Esophagus muscularis mucosa (tissue), 4 donors: Measurements from ENCODE around the gene RTL10. TPM values are rescaled to one million over a fixed set of nuclear protein-coding genes. Genes with fewer than 3 reads are reported as not detected.

Experiments used
- DNase-seq: peaks from one replicate; pipeline ENCODE4 v3.0.0-alpha.2; 2017; ENCODE audit errors: extremely low spot score
- H3K27ac ChIP-seq, 4 donors: fragments of 200-600 bp; sonication (generic); replicated peaks in 1 of 4; 1 replicate in 3 of 4; 2 replicates in 1 of 4; pipeline ENCODE4 v1.5.1; 2016 to 2019; ENCODE audit warnings: mild to moderate bottlenecking in 1 of 4
- H3K27me3 ChIP-seq, 4 donors: fragments of 200-600 bp; sonication (generic); one replicate each; pipeline versions ENCODE4 v1.5.1 to v1.6.0; 2016 to 2019
- H3K36me3 ChIP-seq, 4 donors: fragments of 200-600 bp; sonication (generic); one replicate each; pipeline ENCODE4 v1.5.1; 2016 to 2019
- H3K4me1 ChIP-seq, 4 donors: fragments of 200-600 bp; sonication (generic); one replicate each; pipeline ENCODE4 v1.5.1; 2016 to 2019
- H3K4me3 ChIP-seq, 4 donors: fragments of 200-600 bp; sonication (generic); 1 replicate in 2 of 4; 2 replicates in 2 of 4; pipeline ENCODE4 v1.5.1; 2016 to 2019; ENCODE audit warnings: mild to moderate bottlenecking in 4 of 4, moderate library complexity in 1 of 4
- H3K9me3 ChIP-seq, 4 donors: fragments of 200-600 bp; sonication (generic); 1 replicate in 3 of 4; 2 replicates in 1 of 4; pipeline ENCODE4 v1.5.1; 2016 to 2019
- EP300 ChIP-seq: sonication (generic); formaldehyde crosslinking; IDR thresholded peaks from one replicate; pipeline ENCODE4 v1.6.1; 2017; ENCODE audit warnings: antibody characterized with exemption
- POLR2A ChIP-seq: fragments of 450-650 bp; IDR thresholded peaks from one replicate; pipeline ENCODE4 v1.6.1; 2017; ENCODE audit warnings: antibody characterized with exemption, moderate library complexity, mild to moderate bottlenecking, low read depth
- POLR2AphosphoS5 ChIP-seq, 2 donors: sonication (generic); formaldehyde crosslinking; IDR thresholded peaks; one replicate each; pipeline ENCODE4 v1.6.1; 2017; ENCODE audit warnings: antibody characterized with exemption in 2 of 2
- WGBS: methylation state at CpG from one replicate; pipeline ENCODE4 v1.1.5; 2018; 5-methylcytosine and 5-hydroxymethylcytosine counted together
- intact Hi-C: fragments of 100-400 bp; cut with DNase I; formaldehyde crosslinking; loops from one replicate; pipeline ENCODE4 v1.15.1; 2023
- total RNA-seq, 4 donors: library from RNA; depleted of rRNA; stranded (reverse); fragments of >200 nt; gene quantifications; one replicate each; pipeline versions ENCODE4 v1.1.0 to v1.2.1, GENCODE V29; 2016
- TF ChIP-seq, protein P1 (sequence below), 3 experiments: fragments of 200-600 bp in 2 of 3; fragments of 450-650 bp in 1 of 3; sonication (generic) in 2 of 3; IDR thresholded peaks; one replicate each; pipeline ENCODE4 v1.5.1; 2017 to 2019; ENCODE audit warnings: antibody characterized with exemption in 3 of 3, mild to moderate bottlenecking in 2 of 3, moderate library complexity in 1 of 3

The RTL10 gene
- total RNA-seq, 4 donors from 2014 or later = 5.6 to 14.8 (median 11.1) TPM

DNA sequence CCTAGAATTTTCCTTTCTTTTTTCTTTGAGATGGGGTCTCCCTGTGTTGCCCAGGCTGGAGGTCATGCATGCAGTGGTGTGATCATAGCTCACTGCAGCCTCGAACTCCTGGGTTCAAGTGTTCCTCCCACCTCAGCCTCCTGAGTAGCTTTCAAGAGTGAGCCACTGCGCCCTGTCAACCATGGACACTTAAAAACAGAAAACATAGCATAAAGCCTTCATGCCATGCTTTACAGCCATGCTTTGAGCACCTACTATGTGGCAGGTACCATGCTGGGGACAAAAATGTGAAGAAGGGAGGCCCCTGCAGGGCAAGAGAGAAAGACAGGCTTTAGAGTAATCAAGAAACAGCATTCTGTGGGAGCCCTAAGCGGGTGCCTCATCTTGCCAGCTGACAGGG is 13.7 kb upstream of the RTL10 start:
- DNase-seq = no peak
- 85% methylated on average over 3 of the region's 3 CpGs for WGBS

DNA sequence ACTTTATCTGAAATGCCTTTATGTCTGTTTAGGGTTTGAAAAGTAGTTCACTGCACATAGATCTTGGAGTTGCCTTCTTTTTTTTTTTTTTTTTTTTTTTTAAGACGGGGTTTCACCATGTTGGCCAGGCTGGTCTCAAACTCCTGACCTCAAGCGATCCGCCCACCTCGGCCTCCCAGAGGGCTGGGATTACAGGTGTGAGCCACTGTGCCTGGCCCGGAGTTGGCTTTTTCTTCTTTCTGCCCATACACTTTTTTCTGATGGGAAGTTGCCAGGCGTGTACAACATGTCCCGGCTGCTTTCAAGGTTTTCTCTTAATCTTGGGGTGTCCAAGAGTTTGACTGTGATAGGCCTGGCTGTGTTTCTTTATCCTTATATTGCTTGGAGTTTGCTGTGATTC is 12.9 kb upstream of the RTL10 start:
- Histone ChIP-seq H3K27me3 (no peaks in the 10 kb centered on the region), H3K27ac (no peak overlapping the region), H3K4me3 (no peak overlapping the region), H3K9me3 (no peaks in the 10 kb centered on the region), H3K4me1 (peaks cover 0 to 4% (median 0%) of the 10 kb centered on the region in 4 donors), H3K36me3 (no peaks in the 10 kb centered on the region)
- intact Hi-C loops = no loop called here
- TF ChIP-seq POLR2A (no peak), POLR2AphosphoS5 (IDR thresholded peaks at IDR 0.05) (no peak), EP300 (no peak)
- TF ChIP-seq, protein P1, sequence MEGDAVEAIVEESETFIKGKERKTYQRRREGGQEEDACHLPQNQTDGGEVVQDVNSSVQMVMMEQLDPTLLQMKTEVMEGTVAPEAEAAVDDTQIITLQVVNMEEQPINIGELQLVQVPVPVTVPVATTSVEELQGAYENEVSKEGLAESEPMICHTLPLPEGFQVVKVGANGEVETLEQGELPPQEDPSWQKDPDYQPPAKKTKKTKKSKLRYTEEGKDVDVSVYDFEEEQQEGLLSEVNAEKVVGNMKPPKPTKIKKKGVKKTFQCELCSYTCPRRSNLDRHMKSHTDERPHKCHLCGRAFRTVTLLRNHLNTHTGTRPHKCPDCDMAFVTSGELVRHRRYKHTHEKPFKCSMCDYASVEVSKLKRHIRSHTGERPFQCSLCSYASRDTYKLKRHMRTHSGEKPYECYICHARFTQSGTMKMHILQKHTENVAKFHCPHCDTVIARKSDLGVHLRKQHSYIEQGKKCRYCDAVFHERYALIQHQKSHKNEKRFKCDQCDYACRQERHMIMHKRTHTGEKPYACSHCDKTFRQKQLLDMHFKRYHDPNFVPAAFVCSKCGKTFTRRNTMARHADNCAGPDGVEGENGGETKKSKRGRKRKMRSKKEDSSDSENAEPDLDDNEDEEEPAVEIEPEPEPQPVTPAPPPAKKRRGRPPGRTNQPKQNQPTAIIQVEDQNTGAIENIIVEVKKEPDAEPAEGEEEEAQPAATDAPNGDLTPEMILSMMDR (IDR thresholded peaks at IDR 0.05) = no peak
- WGBS = 88% methylated on average over 7 of the region's 7 CpGs
- no peak for DNase-seq

More for the DNA sequence above, 13.7 kb upstream of the RTL10 start:
- no peak overlapping the region for H3K27ac ChIP-seq
- H3K4me3 ChIP-seq = no peak overlapping the region
- H3K4me1 ChIP-seq = peaks cover 0 to 4% (median 0%) of the 10 kb centered on the region in 4 donors
- no peaks in the 10 kb centered on the region for H3K9me3 ChIP-seq
- no peaks in the 10 kb centered on the region for H3K27me3 ChIP-seq
- TF ChIP-seq, protein P1 (IDR thresholded peaks at IDR 0.05) = no peak
- TF ChIP-seq EP300 = no peak
- no peak for TF ChIP-seq POLR2AphosphoS5 (IDR thresholded peaks at IDR 0.05)
- TF ChIP-seq POLR2A = no peak
- intact Hi-C loops = no loop called here
- H3K36me3 ChIP-seq = no peaks in the 10 kb centered on the region

DNA sequence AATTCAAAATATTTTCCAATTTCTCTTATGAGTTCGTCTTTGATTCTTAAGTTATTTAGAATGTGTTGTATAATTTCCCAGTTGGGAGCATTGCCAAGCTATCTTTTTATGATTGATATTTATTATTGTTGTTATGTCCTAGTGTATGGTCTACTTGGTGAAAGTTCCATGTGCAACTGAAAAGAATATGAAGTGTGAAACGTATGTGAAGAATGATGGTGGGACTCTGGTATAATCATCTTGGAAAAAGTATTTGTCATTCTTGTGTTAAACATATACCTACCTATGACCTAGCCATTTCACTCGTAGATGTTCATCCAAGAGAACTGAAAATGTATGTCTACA is 12.0 kb upstream of the RTL10 start:
- DNase-seq = no peak
- H3K36me3 ChIP-seq = no peaks in the 10 kb centered on the region
- H3K9me3 ChIP-seq = no peaks in the 10 kb centered on the region
- intact Hi-C loops = no loop called here
- no peak for TF ChIP-seq POLR2AphosphoS5 (IDR thresholded peaks at IDR 0.05)
- TF ChIP-seq, protein P1 (IDR thresholded peaks at IDR 0.05) = no peak
- no peak for TF ChIP-seq EP300
- no peak for TF ChIP-seq POLR2A
- peaks cover 0 to 4% (median 0%) of the 10 kb centered on the region in 4 donors for H3K4me1 ChIP-seq
- WGBS = 91% methylated on average over 3 of the region's 3 CpGs
- no peak overlapping the region for H3K27ac ChIP-seq
- H3K4me3 ChIP-seq = no peak overlapping the region
- no peaks in the 10 kb centered on the region for H3K27me3 ChIP-seq

DNA sequence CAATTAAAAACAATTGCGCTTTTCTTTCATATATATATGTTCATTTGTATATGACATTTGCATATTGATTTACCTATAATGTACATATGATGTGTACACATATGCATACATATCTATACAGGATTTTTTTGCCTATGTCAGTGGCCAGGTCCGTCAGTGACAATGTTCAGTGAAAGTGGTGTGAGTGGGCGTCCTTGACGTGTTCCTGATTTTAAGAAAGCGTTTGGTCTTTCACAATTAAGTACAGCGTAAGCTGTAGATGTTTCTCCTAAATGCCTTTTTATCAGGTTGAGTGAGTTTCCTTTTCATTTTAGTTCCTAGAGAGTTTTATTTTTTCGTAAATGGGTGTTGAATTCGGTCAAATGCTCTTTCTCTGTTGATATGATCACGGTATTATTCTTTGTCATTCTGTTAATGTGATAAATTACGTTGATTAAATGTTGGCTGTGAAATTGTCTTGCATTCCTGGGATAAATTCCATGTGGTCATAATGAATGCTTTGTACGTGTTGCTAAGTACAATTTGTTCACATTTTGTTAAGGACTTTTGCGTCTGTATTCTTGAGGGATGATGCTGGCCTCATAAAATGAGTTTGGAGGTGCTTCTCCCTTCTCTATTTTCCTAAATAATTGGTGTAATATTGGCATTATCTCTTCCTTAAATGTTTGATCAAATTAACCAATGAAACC is 10.6 kb upstream of the RTL10 start:
- intact Hi-C loops = no loop called here
- TF ChIP-seq, protein P1 (IDR thresholded peaks at IDR 0.05) = no peak
- no peak for TF ChIP-seq POLR2AphosphoS5 (IDR thresholded peaks at IDR 0.05)
- no peak for TF ChIP-seq POLR2A
- TF ChIP-seq EP300 = no peak
- H3K27ac ChIP-seq = no peak overlapping the region
- no peak overlapping the region for H3K4me3 ChIP-seq
- no peaks in the 10 kb centered on the region for H3K9me3 ChIP-seq
- H3K27me3 ChIP-seq = no peaks in the 10 kb centered on the region
- H3K4me1 ChIP-seq = peaks cover 0 to 4% (median 0%) of the 10 kb centered on the region in 4 donors
- DNase-seq = no peak
- 82% methylated on average over 12 of the region's 12 CpGs for WGBS
- no peaks in the 10 kb centered on the region for H3K36me3 ChIP-seq
